GM19463 (cell line): Measurements from ENCODE around the gene ACCS.

Source experiments
- ATAC-seq: cut with Tn5 transposase; IDR thresholded peaks from one replicate; pipeline ENCODE4 v1.9.1; 2021; ENCODE audit warnings: mild to moderate bottlenecking, moderate library complexity; ENCODE audit not compliant: unreplicated experiment

Gene ACCS

GRCh38 chr11:44127130-44127529, 61.1 kb downstream of the ACCS start:
- no peak for ATAC-seq

GRCh38 chr11:44128729-44129128, 62.7 kb downstream of the ACCS start:
- ATAC-seq, result no peak

GRCh38 chr11:44130751-44131150, 64.7 kb downstream of the ACCS start:
- ATAC-seq, result no peak

- no peak for ATAC-seq
Observed at GRCh38 chr11:44133335-44133946, 67.4 kb downstream of the ACCS start.
